DND-41 (cell line): Measurements from ENCODE around the gene IGLON5.

Experiments
- EZH2 ChIP-seq: IDR thresholded peaks from 3 replicates; pipeline ENCODE4 v1.6.1; 2012; ENCODE audit warnings: borderline replicate concordance, low read depth, mild to moderate bottlenecking, moderate library complexity, low read length, inconsistent platforms; ENCODE audit not compliant: severe bottlenecking
- TF ChIP-seq, protein P1 (sequence below): IDR thresholded peaks from 2 replicates; pipeline ENCODE4 v1.5.1; 2012; ENCODE audit warnings: borderline replicate concordance, low read length, moderate library complexity, mild to moderate bottlenecking; ENCODE audit not compliant: poor library complexity, severe bottlenecking; ENCODE audit errors: extremely low read depth

- TF ChIP-seq, protein P1, sequence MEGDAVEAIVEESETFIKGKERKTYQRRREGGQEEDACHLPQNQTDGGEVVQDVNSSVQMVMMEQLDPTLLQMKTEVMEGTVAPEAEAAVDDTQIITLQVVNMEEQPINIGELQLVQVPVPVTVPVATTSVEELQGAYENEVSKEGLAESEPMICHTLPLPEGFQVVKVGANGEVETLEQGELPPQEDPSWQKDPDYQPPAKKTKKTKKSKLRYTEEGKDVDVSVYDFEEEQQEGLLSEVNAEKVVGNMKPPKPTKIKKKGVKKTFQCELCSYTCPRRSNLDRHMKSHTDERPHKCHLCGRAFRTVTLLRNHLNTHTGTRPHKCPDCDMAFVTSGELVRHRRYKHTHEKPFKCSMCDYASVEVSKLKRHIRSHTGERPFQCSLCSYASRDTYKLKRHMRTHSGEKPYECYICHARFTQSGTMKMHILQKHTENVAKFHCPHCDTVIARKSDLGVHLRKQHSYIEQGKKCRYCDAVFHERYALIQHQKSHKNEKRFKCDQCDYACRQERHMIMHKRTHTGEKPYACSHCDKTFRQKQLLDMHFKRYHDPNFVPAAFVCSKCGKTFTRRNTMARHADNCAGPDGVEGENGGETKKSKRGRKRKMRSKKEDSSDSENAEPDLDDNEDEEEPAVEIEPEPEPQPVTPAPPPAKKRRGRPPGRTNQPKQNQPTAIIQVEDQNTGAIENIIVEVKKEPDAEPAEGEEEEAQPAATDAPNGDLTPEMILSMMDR = no peak
- TF ChIP-seq EZH2 = no peak
Observed at GRCh38 chr19:51325161-51325976, 13.9 kb downstream of the IGLON5 start.
